Lower lobe of right lung (tissue), 2 donors: ENCODE measurements around the gene DPM2. TPM values are rescaled to one million over a fixed set of nuclear protein-coding genes. Genes with fewer than 3 reads are reported as not detected.

Experiments used
- ATAC-seq, 2 donors: fragments of 200-7000 bp; cut with Tn5 transposase; one replicate each; pipeline ENCODE4 v1.9.1; 2020 to 2022; ENCODE audit warnings: mild to moderate bottlenecking in 2 of 2, moderate library complexity in 2 of 2
- DNase-seq: peaks from one replicate; pipeline ENCODE4 v3.0.0-alpha.2; 2020
- H3K27ac ChIP-seq: fragments of 200-600 bp; one replicate; pipeline ENCODE4 v1.8.0; 2022
- H3K27me3 ChIP-seq: fragments of 200-600 bp; one replicate; pipeline ENCODE4 v1.8.0; 2022; ENCODE audit warnings: low read depth
- H3K36me3 ChIP-seq: fragments of 200-600 bp; one replicate; pipeline ENCODE4 v1.8.0; 2022; ENCODE audit warnings: mild to moderate bottlenecking
- H3K4me1 ChIP-seq: fragments of 200-600 bp; one replicate; pipeline ENCODE4 v1.8.0; 2022
- H3K4me3 ChIP-seq: fragments of 200-600 bp; one replicate; pipeline ENCODE4 v1.8.0; 2022; ENCODE audit warnings: mild to moderate bottlenecking
- H3K9me3 ChIP-seq: fragments of 200-600 bp; one replicate; pipeline ENCODE4 v1.8.0; 2022
- CTCF ChIP-seq: fragments of 200-600 bp; IDR thresholded peaks from one replicate; pipeline ENCODE4 v1.8.0; 2022; ENCODE audit warnings: antibody characterized with exemption, mild to moderate bottlenecking
- intact Hi-C: fragments of 100-400 bp; cut with DNase I; formaldehyde crosslinking; loops from one replicate; pipeline ENCODE4 v1.11.0; 2022
- total RNA-seq: library from RNA; stranded (reverse); fragmentation: NEBNext Ultra II Directional; extraction: Animal tissue kit (Norgen Biotek cat#: 25700); gene quantifications from one replicate; pipeline ENCODE4 v1.2.1, GENCODE V29; 2021
- donor health status: DM: no; HTN: yes; CAD: no; lungs with severe emphysema.

DPM2 gene
- total RNA-seq, 1 donor from 2014 or later = 33.7 TPM

- peak overlapping the region; percentile 77 for H3K4me3 ChIP-seq
- ATAC-seq (no peak), DNase-seq (peak; percentile 49)
- no peak for TF ChIP-seq CTCF
- intact Hi-C loops = no loop called here
- no peaks in the 10 kb centered on the region for H3K27me3 ChIP-seq
- peaks cover 78% of the 10 kb centered on the region for H3K4me1 ChIP-seq
- H3K27ac ChIP-seq = peak overlapping the region; percentile 74
- no peaks in the 10 kb centered on the region for H3K9me3 ChIP-seq
- peaks cover 28% of the 10 kb centered on the region for H3K36me3 ChIP-seq
Measured at GRCh38 chr9:127915801-127916719, 21.6 kb downstream of the DPM2 start.

DNA sequence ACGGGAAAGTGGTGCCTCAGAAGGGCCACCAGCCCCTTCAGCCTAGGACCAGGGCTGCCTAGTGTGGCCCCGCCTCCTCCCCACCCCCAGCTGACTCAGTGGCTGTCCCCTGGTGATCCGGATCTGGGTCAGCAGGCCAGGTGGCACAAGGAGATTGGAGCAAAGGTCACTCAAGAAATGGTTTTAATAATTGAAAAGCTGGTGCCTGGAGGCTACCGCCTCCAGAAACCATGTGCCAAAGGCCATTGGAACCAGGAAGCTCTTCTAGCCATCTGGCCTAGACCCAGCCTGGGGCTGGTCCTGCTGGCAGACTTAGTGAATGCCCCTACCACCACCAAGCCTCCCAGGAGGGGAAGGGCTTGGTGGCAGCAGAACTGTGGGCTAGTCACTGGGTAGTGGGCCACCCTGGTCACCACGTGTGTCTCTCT is 22.3 kb downstream of the DPM2 start:
- ATAC-seq (no peak), DNase-seq (no peak)
- Histone ChIP-seq H3K36me3 (peaks cover 36% of the 10 kb centered on the region), H3K9me3 (no peaks in the 10 kb centered on the region), H3K4me3 (peak overlapping the region; percentile 77), H3K4me1 (peaks cover 83% of the 10 kb centered on the region), H3K27ac (peak overlapping the region; percentile 74), H3K27me3 (no peaks in the 10 kb centered on the region)
- no peak for TF ChIP-seq CTCF
- intact Hi-C loops = no loop called here

DNA sequence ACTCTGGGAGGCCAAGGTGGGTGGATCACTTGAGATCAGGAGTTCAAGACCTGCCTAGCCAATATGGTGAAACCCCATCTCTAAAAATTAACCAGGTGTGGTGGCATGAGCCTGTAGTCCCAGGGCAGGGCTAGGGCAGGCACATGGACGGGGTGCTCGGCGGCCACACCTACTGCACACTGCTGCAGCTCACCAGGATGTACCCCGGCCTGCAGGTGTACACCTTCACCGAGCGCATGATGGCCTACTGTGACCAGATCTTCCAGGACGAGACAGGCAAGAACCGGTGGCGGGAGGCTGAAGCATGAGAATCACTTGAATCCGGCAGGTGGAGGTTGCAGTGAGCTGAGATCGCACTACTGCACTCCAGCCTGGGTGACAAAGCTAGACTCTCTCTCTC is 24.0 kb downstream of the DPM2 start:
- ATAC-seq (no peak), DNase-seq (no peak)
- Histone ChIP-seq H3K27ac (no peak overlapping the region), H3K27me3 (no peaks in the 10 kb centered on the region), H3K9me3 (no peaks in the 10 kb centered on the region), H3K36me3 (peaks cover 49% of the 10 kb centered on the region), H3K4me1 (peaks cover 71% of the 10 kb centered on the region), H3K4me3 (no peak overlapping the region)
- intact Hi-C loops = no loop called here
- TF ChIP-seq CTCF = no peak

DNA sequence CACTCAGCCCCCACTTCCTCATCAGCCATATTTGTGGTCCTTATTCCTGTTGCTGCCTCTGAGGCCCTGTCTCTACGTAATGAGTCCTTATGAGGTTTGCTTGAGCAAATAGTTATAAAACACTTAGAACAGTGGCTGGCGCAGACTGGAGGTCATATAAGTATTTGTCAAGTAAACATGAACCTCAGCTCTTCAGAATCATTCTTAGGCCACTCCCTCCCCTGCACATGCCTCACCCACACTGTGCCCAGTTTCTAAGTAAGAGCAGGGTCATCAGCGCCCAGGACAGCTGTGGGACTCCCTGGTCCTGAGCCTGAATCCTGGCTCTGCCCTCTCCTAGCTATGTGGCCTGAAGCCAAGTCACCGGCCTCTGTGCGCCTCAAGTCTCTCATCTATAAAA is 24.8 kb downstream of the DPM2 start:
- no peak for TF ChIP-seq CTCF
- no peaks in the 10 kb centered on the region for H3K27me3 ChIP-seq
- H3K4me1 ChIP-seq = peaks cover 64% of the 10 kb centered on the region
- H3K36me3 ChIP-seq = peaks cover 57% of the 10 kb centered on the region
- H3K4me3 ChIP-seq = no peak overlapping the region
- peak; percentile 82 for DNase-seq
- peak; percentile 75 to 81 for ATAC-seq
- intact Hi-C loops = no loop called here
- H3K9me3 ChIP-seq = no peaks in the 10 kb centered on the region
- no peak overlapping the region for H3K27ac ChIP-seq

- DNase-seq (no peak), ATAC-seq (no peak)
- H3K27ac ChIP-seq = peak overlapping the region; percentile 49
- peaks cover 59% of the 10 kb centered on the region for H3K36me3 ChIP-seq
- no peak for TF ChIP-seq CTCF
- H3K4me3 ChIP-seq = no peak overlapping the region
- H3K4me1 ChIP-seq = peaks cover 64% of the 10 kb centered on the region
- H3K27me3 ChIP-seq = no peaks in the 10 kb centered on the region
- H3K9me3 ChIP-seq = no peaks in the 10 kb centered on the region
- intact Hi-C loops = no loop called here
Measured at GRCh38 chr9:127912296-127912695, 25.4 kb downstream of the DPM2 start.
